ENCODE results near the gene SPON2. TPM values are rescaled to one million over a fixed set of nuclear protein-coding genes. Genes with fewer than 3 reads are reported as not detected.

The SPON2 gene
- total RNA-seq, 1 donor = 21.1 TPM

DNA sequence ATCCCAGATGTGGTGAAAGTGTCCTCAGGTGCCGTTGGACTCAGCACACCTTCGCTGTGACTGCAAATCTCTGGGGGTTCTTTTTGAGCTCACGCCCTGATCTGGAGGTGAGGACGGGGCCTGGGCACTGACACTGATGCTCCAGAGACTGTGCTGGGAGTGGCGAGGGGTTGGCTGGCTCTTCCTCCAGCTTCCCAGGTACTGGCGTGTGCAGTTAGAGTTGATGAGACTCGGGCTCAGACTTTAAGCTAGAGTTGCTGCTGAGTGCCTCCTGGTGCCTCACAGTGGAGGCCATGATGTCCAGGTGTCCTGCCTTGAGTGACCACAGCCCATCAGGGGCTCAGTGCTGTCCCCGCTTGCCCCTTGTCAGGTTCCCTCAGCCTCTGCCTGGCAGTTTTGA, 16.3 kb downstream of the SPON2 start:
- no peak for DNase-seq (ENCODE audit: low read depth)
- TF ChIP-seq CTCF (IDR thresholded peaks at IDR 0.05; ENCODE audit: insufficient read depth, low read length) = no peak
- no peak overlapping the region for H3K4me3 ChIP-seq (ENCODE audit: low read depth, low read length)

DNA sequence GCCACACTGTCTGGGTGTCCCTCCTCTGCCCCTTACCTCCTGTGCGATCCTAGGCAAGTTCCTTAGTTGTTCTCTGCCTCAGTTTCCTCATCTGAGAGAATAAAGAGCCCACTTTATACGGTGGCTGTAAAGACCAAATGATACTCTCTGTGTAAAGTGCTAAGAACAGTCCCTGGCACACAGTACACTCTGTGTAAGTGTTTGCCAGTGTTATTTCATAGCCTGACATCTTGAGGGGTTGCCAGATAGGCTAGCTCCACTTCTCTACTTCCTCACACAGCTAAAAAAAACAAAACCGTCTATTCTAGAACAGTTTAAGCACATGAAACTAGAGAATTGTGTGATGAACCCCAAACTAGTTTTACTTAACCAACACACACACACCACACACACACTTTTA, 17.1 kb downstream of the SPON2 start:
- no peak for TF ChIP-seq CTCF (IDR thresholded peaks at IDR 0.05; ENCODE audit: insufficient read depth, low read length)
- no peak overlapping the region for H3K4me3 ChIP-seq (ENCODE audit: low read depth, low read length)
- DNase-seq (ENCODE audit: low read depth) = peak; percentile 30

DNA sequence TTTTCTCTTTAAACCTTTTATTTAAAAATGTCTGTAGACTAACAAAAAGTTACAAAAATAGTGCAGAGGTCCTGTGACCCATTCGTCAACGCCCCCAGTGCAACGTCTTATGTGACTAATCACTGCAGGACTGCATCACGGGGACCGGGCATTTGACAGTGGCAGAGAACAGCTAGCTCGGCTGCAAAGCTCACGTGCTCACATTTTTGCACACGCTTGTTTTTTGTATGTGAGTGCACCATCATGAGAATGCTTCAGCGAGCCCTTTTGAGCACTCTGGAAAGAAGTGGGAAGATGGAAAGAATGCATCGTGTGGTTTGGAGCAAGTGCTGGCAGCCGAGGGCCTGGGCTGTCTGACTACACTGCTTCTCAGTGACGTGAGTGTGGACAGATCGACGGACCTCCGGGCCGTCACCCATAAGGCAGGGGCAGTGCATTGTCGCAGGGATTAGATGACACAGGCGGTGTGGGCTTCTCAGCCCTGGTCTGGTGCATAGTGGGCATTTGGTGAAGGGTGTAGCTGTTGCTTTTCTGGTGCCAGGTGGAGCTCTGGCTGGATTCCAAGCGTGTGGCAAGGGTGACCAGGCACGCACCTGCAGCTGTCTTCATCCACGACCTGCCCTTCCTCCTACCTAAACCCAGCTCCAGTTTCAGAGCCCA, 17.7 kb downstream of the SPON2 start:
- no peak overlapping the region for H3K4me3 ChIP-seq (ENCODE audit: low read depth, low read length)
- DNase-seq (ENCODE audit: low read depth) = peak; percentile 56
- TF ChIP-seq CTCF (IDR thresholded peaks at IDR 0.05; ENCODE audit: insufficient read depth, low read length) = no peak

- TF ChIP-seq CTCF (IDR thresholded peaks at IDR 0.05; ENCODE audit: insufficient read depth, low read length) = no peak
- no peak for DNase-seq (ENCODE audit: low read depth)
- no peak overlapping the region for H3K4me3 ChIP-seq (ENCODE audit: low read depth, low read length)
These were observed 18.3 kb downstream of the SPON2 start for GRCh38 chr4:1154126-1154522.

DNA sequence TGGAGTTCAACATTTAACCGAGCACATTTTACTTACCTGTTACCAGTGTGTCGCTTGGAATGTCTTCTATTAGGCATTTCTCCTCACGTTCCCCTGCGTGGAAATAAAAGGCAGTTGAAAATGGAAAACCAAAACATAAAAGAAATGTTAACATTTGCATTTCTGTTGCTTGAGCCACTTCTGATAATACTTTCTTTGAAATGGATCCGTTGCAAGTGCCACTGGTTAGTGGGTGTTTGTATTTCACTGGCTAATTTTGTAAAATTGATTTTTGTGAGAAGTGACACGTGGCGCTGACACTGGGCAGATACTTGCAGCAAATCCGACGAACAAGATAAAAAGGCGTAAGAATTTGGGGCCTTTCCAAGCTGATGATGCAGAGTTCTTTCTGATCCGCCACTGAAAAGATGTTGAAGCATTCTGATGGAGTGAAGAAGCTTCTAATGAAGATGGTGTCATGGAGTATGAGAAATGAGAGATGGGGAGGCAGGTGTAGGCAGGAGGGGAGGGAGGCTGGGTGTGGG, 18.8 kb downstream of the SPON2 start:
- no peak for TF ChIP-seq CTCF (IDR thresholded peaks at IDR 0.05; ENCODE audit: insufficient read depth, low read length)
- no peak overlapping the region for H3K4me3 ChIP-seq (ENCODE audit: low read depth, low read length)
- DNase-seq (ENCODE audit: low read depth) = no peak

DNA sequence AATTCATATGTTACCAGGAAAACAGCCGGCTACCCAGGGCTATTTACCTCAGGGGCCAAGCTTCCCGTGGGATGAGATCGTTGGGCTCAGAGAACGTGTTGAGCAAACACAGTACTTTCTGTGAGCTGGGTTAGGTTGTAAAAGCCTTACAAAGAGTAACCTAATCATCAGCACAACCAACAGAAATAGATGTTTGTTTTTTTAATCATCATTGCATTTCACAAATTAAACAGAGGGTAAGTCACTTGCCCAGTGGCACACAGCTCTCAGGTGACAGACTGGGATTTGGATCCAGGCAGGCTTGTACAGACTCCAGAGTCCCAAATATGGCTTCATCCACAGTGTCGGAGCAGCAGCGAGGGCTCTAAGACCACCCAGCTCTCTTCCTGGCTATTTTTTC, 20.1 kb downstream of the SPON2 start:
- DNase-seq (ENCODE audit: low read depth) = no peak
- TF ChIP-seq CTCF (IDR thresholded peaks at IDR 0.05; ENCODE audit: insufficient read depth, low read length) = no peak
- no peak overlapping the region for H3K4me3 ChIP-seq (ENCODE audit: low read depth, low read length)

DNA sequence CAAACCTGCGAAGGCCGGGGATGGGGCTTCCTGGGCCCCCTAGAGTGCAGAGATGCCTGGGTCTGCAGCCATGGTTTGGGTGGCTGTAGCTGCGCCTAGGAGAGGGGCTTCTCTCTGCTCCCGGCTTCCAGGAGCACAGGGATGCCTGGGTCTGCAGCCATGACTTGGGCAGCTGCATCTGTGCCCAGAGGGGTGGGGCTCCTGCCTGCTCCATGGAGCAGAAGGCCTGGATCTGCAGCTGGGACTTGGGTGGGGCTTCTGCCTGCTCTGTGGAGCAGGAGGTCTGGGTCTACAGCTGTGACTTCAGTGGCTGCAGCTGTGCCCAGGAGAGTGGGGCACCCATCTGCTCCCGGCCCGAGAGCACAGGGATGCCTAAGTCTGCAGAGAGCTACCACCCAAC, 20.8 kb downstream of the SPON2 start:
- DNase-seq (ENCODE audit: low read depth) = no peak
- no peak overlapping the region for H3K4me3 ChIP-seq (ENCODE audit: low read depth, low read length)
- no peak for TF ChIP-seq CTCF (IDR thresholded peaks at IDR 0.05; ENCODE audit: insufficient read depth, low read length)

Data from fibroblast of the aortic adventitia (primary cell).